ENCODE measurements around the gene MEOX2.

DNA sequence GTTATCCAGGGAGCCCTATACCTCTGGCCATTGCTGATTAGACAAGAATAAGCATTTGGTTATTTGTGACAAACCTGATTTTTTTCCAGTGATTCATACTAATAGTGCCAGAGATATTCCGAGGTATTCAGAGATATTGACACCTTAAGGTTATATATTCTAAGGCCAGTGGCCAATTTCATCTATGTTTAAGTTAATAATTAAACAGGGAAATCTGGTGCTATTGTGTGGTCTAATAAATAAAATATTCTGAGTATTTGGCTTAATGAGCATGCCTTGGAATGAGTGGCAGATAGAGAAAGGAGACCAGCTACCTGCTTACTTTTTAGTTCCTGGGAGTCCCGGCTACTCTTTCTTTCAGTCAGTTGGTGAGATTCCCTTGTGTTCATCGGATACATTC, 38.6 kb upstream of the MEOX2 start:
- TF ChIP-seq EZH2phosphoT487 (IDR thresholded peaks at IDR 0.05; ENCODE audit: borderline replicate concordance, low read length): no peak
- TF ChIP-seq, protein P1, sequence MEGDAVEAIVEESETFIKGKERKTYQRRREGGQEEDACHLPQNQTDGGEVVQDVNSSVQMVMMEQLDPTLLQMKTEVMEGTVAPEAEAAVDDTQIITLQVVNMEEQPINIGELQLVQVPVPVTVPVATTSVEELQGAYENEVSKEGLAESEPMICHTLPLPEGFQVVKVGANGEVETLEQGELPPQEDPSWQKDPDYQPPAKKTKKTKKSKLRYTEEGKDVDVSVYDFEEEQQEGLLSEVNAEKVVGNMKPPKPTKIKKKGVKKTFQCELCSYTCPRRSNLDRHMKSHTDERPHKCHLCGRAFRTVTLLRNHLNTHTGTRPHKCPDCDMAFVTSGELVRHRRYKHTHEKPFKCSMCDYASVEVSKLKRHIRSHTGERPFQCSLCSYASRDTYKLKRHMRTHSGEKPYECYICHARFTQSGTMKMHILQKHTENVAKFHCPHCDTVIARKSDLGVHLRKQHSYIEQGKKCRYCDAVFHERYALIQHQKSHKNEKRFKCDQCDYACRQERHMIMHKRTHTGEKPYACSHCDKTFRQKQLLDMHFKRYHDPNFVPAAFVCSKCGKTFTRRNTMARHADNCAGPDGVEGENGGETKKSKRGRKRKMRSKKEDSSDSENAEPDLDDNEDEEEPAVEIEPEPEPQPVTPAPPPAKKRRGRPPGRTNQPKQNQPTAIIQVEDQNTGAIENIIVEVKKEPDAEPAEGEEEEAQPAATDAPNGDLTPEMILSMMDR (conservative IDR thresholded peaks at IDR 0.05; ENCODE audit: low read depth, low read length): no peak

All from PC-3 (cell line).